ENCODE results near the gene FUT1. TPM values are rescaled to one million over a fixed set of nuclear protein-coding genes. Genes with fewer than 3 reads are reported as not detected.

Gene FUT1
- total and polyA plus RNA-seq, 9 of the 15 experiments (the other 6 are each of a cell fraction or from before 2014, with no cell fraction given): 2.3 to 18.5 (median 8.8) TPM

GRCh38 chr19:48741129-48741999 lies 11.1 kb downstream of the FUT1 start (continued):
- TF ChIP-seq SMARCE1 (IDR thresholded peaks at IDR 0.05) (peak; percentile 74), ELF4 (CRISPR knock-in tag; IDR thresholded peaks at IDR 0.05) (no peak), HLTF (IDR thresholded peaks at IDR 0.05) (no peak), ZBED1 (IDR thresholded peaks at IDR 0.05) (no peak), TBP (optimal IDR thresholded peaks at IDR 0.05; ENCODE audit: low read depth, low read length) (peak; percentile 35)

DNA sequence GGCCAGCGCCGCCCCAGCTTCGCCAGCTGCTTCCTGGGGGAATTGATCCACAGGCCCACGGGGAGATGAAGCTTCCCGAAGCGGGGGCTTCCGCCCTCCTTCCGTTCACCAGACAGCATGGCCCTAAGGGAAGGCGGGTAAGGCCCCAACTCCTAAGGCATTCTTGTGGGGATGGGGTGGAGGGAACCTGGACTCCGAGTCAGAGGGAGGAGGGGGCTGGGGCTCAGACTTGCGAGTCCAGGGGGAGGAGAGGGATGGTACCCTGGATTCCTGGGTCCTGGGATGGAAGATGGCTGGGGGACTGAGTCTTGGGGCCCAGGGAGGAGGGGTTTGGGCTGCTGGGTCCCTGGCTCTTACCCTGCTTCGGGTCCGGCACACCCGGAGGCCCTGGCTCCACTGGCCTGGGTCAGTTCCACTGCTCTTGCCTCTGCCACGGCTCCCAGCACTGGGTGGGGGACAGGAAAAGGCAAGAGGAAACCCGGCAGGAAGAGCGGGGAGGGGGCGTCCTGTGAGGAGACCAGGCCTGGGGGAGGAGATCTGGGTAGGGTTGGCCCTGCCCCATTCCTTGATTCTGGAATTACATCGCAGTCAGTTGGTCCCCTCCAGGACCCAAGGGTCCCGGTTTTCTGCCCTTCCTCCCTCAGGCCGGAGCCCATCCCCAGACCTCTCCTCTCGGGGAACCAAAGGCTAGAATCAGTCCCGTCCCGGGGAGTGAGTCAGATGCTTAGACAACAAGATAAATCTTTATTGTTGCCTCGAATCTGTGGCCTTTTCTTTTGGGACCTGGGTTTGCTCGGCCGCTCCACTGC lies 12.1 kb downstream of the FUT1 start, which contains the start of gene RASIP1:
Gene RASIP1 (minus strand): TSS at position 447 of the 809 bp plus-strand sequence. CDS start 328 bp downstream, at position 119.
- FAIRE-seq: no peak
- Histone ChIP-seq H3K36me3 (ENCODE audit: control insufficient read depth, insufficient read depth, low read length) (no peaks in the 10 kb centered on the region), H3K27ac (ENCODE audit: extremely low read depth, low read depth, low read length) (peak within 1 kb of the TSS; percentile 82), H3K4me3 (peak within 1 kb of the TSS; percentile 53), H2AFZ (ENCODE audit: low read depth, low read length) (peak within 1 kb of the TSS; percentile 89), H3K9me1 (ENCODE audit: control insufficient read depth, insufficient read depth, low read length) (peaks cover 3% of the 10 kb centered on the region), H3K9ac (ENCODE audit: insufficient read depth in 1 of 2, low read depth in 2 of 2, low read length in 2 of 2) (peak within 1 kb of the TSS; percentile 68 to 95), H3K4me1 (replicated peaks in 1 of 2; ENCODE audit: control insufficient read depth in 2 of 2, insufficient read depth in 2 of 2, low read length in 2 of 2) (peaks cover 43 to 49% of the 10 kb centered on the region in 2 experiments), H3K27me3 (ENCODE audit: control insufficient read depth in 2 of 2, insufficient read depth in 2 of 2, low read length in 2 of 2) (no peaks in the 10 kb centered on the region), H3K79me2 (ENCODE audit: control insufficient read depth, insufficient read depth, low read length) (peaks cover 8% of the 10 kb centered on the region; the same call in 2 of the 3 replicates), H3K4me2 (ENCODE audit: insufficient read depth, low read length) (peak within 1 kb of the TSS; percentile 89), H4K20me1 (replicated peaks; ENCODE audit: control insufficient read depth, insufficient read depth, low read length) (no peaks in the 10 kb centered on the region), H3K9me3 (replicated peaks; ENCODE audit: control insufficient read depth, insufficient read depth, low read depth, low read length) (no peaks in the 10 kb centered on the region)
- no peak for ATAC-seq
- ChIA-PET POLR2A (interaction anchor here (0.6 kb wide), 2 partner anchors 56 to 89 kb away, joined by 3 to 4 read pairs; no protein-coding TSS in a partner anchor), CTCF (ENCODE audit: low intra/inter-chr PET ratio) (no interaction called here)
- no TSS peak for BruUV-seq (replicated peaks)
- WGBS (ENCODE audit: insufficient coverage, low coverage, missing lambda C conversion rate): 49% methylated on average over 20 of the region's 27 CpGs
- DNase-seq (ENCODE audit: extremely low read depth in 1 of 4, low spot score in 3 of 4): peak in 1 of 4 experiments; percentile 67
- in situ Hi-C loops (cut with MboI): loop anchor here (5.0 kb wide), 1 partner anchor 93 kb away; the partner anchor contains the start of gene CA11
- intact Hi-C loops (cut with micrococcal nuclease): loop anchor here (2.0 kb wide), 1 partner anchor 40 kb away; no protein-coding TSS in a partner anchor
- TF ChIP-seq ELF4 (CRISPR knock-in tag; IDR thresholded peaks at IDR 0.05) (no peak), GABPB1 (CRISPR knock-in tag; IDR thresholded peaks at IDR 0.05) (0 out of 2 replicates have a peak, but pooled peaks have one; percentile 20), ZBTB7A (IDR thresholded peaks at IDR 0.05; ENCODE audit: borderline replicate concordance, control insufficient read depth, low read depth, low read length) (peak; percentile 43), POLR3G (IDR thresholded peaks at IDR 0.05; ENCODE audit: extremely low read depth, insufficient read length, insufficient replicate concordance) (no peak), RCOR1 (IDR thresholded peaks at IDR 0.05; ENCODE audit: borderline replicate concordance in 1 of 2, low read depth in 2 of 2, low read length in 2 of 2) (peak in 1 of 2 experiments; percentile 40; a peak in 1 of 4 replicates), JUN (IDR thresholded peaks at IDR 0.05; ENCODE audit: borderline replicate concordance, low read depth, low read length) (0 out of 2 replicates have a peak, but pooled peaks have one; percentile 31), JUN (CRISPR knock-in tag; IDR thresholded peaks at IDR 0.05; ENCODE audit: borderline replicate concordance) (no peak), KLF1 (tag; IDR thresholded peaks at IDR 0.05) (no peak), NELFE (IDR thresholded peaks at IDR 0.05; ENCODE audit: insufficient read depth, insufficient read length) (no peak), HDAC1 (IDR thresholded peaks at IDR 0.05) (peak in 1 of 2 experiments; percentile 13; a peak in 2 of 4 replicates), ZNF12 (CRISPR knock-in tag; IDR thresholded peaks at IDR 0.05) (no peak)
- TF ChIP-seq, protein P1, sequence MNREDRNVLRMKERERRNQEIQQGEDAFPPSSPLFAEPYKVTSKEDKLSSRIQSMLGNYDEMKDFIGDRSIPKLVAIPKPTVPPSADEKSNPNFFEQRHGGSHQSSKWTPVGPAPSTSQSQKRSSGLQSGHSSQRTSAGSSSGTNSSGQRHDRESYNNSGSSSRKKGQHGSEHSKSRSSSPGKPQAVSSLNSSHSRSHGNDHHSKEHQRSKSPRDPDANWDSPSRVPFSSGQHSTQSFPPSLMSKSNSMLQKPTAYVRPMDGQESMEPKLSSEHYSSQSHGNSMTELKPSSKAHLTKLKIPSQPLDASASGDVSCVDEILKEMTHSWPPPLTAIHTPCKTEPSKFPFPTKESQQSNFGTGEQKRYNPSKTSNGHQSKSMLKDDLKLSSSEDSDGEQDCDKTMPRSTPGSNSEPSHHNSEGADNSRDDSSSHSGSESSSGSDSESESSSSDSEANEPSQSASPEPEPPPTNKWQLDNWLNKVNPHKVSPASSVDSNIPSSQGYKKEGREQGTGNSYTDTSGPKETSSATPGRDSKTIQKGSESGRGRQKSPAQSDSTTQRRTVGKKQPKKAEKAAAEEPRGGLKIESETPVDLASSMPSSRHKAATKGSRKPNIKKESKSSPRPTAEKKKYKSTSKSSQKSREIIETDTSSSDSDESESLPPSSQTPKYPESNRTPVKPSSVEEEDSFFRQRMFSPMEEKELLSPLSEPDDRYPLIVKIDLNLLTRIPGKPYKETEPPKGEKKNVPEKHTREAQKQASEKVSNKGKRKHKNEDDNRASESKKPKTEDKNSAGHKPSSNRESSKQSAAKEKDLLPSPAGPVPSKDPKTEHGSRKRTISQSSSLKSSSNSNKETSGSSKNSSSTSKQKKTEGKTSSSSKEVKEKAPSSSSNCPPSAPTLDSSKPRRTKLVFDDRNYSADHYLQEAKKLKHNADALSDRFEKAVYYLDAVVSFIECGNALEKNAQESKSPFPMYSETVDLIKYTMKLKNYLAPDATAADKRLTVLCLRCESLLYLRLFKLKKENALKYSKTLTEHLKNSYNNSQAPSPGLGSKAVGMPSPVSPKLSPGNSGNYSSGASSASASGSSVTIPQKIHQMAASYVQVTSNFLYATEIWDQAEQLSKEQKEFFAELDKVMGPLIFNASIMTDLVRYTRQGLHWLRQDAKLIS (CRISPR knock-in tag; IDR thresholded peaks at IDR 0.05): 0 out of 2 replicates have a peak, but pooled peaks have one; percentile 24

Data from K562 (cell line).